Measurements from ENCODE around the gene SEC16B. TPM values are rescaled to one million over a fixed set of nuclear protein-coding genes. Genes with fewer than 3 reads are reported as not detected.

The SEC16B gene
- total RNA-seq, 1 donor: 3.3 TPM

DNA sequence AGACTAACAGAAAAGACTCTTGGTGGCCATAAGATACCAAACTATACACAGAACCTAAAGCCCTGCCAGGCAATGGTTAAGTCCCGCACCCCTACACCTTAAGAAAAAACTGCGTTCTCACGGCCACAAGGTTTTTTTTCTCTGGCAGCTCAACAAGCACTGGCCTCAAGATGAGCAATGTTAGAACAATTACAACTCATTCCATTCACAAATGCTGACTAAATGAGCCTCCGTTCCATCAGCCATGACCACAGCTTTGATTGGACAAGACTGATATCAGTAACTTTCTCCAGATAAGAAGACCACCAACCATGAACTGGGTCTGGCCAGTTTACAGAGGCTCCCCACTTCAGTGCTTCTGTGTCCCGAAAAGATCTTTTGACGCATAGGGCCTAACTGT lies 31.9 kb downstream of the SEC16B start:
- H3K27ac ChIP-seq (ENCODE audit: low read depth, low read length): peak overlapping the region; percentile 53
- no peaks in the 10 kb centered on the region for H3K79me2 ChIP-seq (ENCODE audit: insufficient read depth, low read length)
- H3K4me3 ChIP-seq (ENCODE audit: insufficient read depth, low read length): no peak overlapping the region
- H4K20me1 ChIP-seq (ENCODE audit: insufficient read depth, low read length): no peaks in the 10 kb centered on the region
- no peaks in the 10 kb centered on the region for H3K27me3 ChIP-seq (ENCODE audit: insufficient read depth, low read length)
- peak overlapping the region; percentile 32 for H3K4me2 ChIP-seq (ENCODE audit: insufficient read depth, low read length)
- TF ChIP-seq, protein P1, sequence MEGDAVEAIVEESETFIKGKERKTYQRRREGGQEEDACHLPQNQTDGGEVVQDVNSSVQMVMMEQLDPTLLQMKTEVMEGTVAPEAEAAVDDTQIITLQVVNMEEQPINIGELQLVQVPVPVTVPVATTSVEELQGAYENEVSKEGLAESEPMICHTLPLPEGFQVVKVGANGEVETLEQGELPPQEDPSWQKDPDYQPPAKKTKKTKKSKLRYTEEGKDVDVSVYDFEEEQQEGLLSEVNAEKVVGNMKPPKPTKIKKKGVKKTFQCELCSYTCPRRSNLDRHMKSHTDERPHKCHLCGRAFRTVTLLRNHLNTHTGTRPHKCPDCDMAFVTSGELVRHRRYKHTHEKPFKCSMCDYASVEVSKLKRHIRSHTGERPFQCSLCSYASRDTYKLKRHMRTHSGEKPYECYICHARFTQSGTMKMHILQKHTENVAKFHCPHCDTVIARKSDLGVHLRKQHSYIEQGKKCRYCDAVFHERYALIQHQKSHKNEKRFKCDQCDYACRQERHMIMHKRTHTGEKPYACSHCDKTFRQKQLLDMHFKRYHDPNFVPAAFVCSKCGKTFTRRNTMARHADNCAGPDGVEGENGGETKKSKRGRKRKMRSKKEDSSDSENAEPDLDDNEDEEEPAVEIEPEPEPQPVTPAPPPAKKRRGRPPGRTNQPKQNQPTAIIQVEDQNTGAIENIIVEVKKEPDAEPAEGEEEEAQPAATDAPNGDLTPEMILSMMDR (IDR thresholded peaks at IDR 0.05; ENCODE audit: extremely low read depth, low read depth, low read length): no peak
- H3K9me3 ChIP-seq (ENCODE audit: low read depth, low read length): no peaks in the 10 kb centered on the region
- no peak overlapping the region for H2AFZ ChIP-seq (ENCODE audit: low read length)
- H3K36me3 ChIP-seq (ENCODE audit: insufficient read depth, low read length): no peaks in the 10 kb centered on the region
- H3K4me1 ChIP-seq (ENCODE audit: insufficient read depth, low read length): peaks cover 11% of the 10 kb centered on the region
- peak; percentile 87 for DNase-seq (ENCODE audit: insufficient read length, low spot score, missing footprints)

DNA sequence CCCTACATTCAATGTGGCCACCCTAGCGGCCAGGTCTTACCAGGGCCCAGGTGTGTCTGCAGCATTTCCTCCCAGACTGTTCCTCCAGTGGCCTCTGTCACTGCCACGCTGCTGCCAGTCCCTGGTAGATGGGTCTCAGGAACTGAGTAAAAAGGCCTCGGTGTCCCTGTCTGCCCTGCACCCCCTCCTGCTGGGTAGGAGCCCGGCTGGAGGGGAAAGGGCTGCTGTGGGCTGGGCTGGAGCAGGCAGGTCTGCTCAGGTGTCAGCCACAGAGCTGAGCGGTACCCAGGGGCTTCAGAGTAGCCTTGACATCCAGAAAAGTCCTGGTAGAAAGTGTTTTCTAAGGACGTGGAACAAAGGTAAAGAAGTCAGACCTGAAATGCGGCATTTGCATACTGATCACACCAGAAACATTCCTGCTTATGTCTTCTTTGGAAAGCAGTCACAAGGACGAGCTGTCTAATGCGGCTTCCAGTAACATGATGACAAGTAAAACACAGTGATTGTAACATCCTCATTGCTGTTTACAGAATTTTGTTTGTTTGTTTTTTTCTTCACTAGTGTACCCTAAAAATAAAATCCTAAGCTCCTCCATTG lies 32.6 kb downstream of the SEC16B start:
- peak overlapping the region; percentile 32 for H3K4me2 ChIP-seq (ENCODE audit: insufficient read depth, low read length)
- H3K79me2 ChIP-seq (ENCODE audit: insufficient read depth, low read length): no peaks in the 10 kb centered on the region
- H2AFZ ChIP-seq (ENCODE audit: low read length): no peak overlapping the region
- no peak for DNase-seq (ENCODE audit: insufficient read length, low spot score, missing footprints)
- H3K27me3 ChIP-seq (ENCODE audit: insufficient read depth, low read length): no peaks in the 10 kb centered on the region
- no peaks in the 10 kb centered on the region for H3K36me3 ChIP-seq (ENCODE audit: insufficient read depth, low read length)
- no peak overlapping the region for H3K4me3 ChIP-seq (ENCODE audit: insufficient read depth, low read length)
- TF ChIP-seq, protein P1 (IDR thresholded peaks at IDR 0.05; ENCODE audit: extremely low read depth, low read depth, low read length): no peak
- no peaks in the 10 kb centered on the region for H4K20me1 ChIP-seq (ENCODE audit: insufficient read depth, low read length)
- H3K9me3 ChIP-seq (ENCODE audit: low read depth, low read length): no peaks in the 10 kb centered on the region
- peaks cover 11% of the 10 kb centered on the region for H3K4me1 ChIP-seq (ENCODE audit: insufficient read depth, low read length)
- H3K27ac ChIP-seq (ENCODE audit: low read depth, low read length): peak overlapping the region; percentile 53

DNA sequence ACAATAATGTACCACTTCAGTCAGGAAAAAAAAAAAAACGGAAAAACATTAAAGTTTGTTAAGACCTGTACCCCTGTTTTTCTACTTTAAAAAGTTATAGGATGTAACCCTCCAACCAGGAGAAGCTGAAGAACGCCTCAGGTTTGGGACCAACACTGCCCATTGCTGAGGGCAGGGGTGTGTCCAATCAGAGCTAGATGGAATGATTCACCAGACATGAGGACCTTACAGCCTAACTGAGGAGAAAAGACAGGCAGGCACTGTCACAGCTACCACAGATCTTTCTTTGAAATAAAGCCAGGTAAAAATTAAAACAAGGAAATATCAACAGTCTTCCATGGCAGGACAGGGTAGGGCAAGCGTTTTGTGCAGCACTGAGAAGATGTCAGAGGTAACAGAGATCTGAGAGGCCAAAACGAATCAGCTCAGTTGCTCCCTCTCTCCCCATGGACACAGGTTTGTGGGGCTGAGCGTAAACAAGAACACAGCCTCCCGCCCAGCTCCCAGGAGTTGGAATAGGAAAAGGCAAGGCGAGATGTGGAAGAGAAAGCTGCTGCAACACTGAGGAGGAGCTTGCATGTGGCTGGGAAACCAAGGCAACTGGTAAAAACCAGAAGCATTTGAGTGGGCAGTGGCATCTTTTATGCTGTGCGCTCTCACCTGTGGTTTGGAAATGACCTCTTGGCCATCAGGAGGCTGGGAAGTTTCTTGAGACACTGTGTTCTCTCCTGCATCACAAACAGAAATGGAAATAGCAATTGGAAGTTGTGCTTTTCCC lies 34.0 kb downstream of the SEC16B start:
- H3K79me2 ChIP-seq (ENCODE audit: insufficient read depth, low read length): no peaks in the 10 kb centered on the region
- H3K4me2 ChIP-seq (ENCODE audit: insufficient read depth, low read length): no peak overlapping the region
- no peaks in the 10 kb centered on the region for H3K36me3 ChIP-seq (ENCODE audit: insufficient read depth, low read length)
- DNase-seq (ENCODE audit: insufficient read length, low spot score, missing footprints): no peak
- peaks cover 11% of the 10 kb centered on the region for H3K4me1 ChIP-seq (ENCODE audit: insufficient read depth, low read length)
- H3K27ac ChIP-seq (ENCODE audit: low read depth, low read length): no peak overlapping the region
- no peaks in the 10 kb centered on the region for H4K20me1 ChIP-seq (ENCODE audit: insufficient read depth, low read length)
- TF ChIP-seq, protein P1 (IDR thresholded peaks at IDR 0.05; ENCODE audit: extremely low read depth, low read depth, low read length): no peak
- H2AFZ ChIP-seq (ENCODE audit: low read length): no peak overlapping the region
- no peaks in the 10 kb centered on the region for H3K9me3 ChIP-seq (ENCODE audit: low read depth, low read length)
- H3K27me3 ChIP-seq (ENCODE audit: insufficient read depth, low read length): no peaks in the 10 kb centered on the region
- H3K4me3 ChIP-seq (ENCODE audit: insufficient read depth, low read length): no peak overlapping the region

DNA sequence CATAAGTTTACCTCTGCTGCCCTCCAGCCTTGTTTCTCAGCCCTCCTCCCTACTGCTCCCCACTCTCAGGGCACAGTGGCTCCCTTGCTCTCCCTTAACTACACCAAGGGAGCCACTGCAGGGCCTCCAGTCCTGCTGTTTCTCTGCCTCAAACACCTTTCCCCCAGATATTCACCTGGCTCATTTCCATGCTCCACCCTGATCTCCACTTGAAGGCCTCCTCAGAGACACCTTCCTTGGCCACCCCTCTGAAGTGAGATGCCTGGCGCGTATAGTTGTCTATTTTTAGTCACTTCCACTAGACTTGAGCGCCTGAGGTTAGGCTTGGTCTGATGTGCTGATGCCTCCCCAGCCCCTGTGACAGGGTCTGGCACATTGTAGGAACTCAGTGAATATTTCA lies 34.9 kb downstream of the SEC16B start:
- no peak for DNase-seq (ENCODE audit: insufficient read length, low spot score, missing footprints)
- H3K4me2 ChIP-seq (ENCODE audit: insufficient read depth, low read length): no peak overlapping the region
- H3K27me3 ChIP-seq (ENCODE audit: insufficient read depth, low read length): no peaks in the 10 kb centered on the region
- no peak overlapping the region for H3K27ac ChIP-seq (ENCODE audit: low read depth, low read length)
- H3K36me3 ChIP-seq (ENCODE audit: insufficient read depth, low read length): peaks cover 2% of the 10 kb centered on the region
- H4K20me1 ChIP-seq (ENCODE audit: insufficient read depth, low read length): no peaks in the 10 kb centered on the region
- H3K79me2 ChIP-seq (ENCODE audit: insufficient read depth, low read length): no peaks in the 10 kb centered on the region
- H2AFZ ChIP-seq (ENCODE audit: low read length): no peak overlapping the region
- TF ChIP-seq, protein P1 (IDR thresholded peaks at IDR 0.05; ENCODE audit: extremely low read depth, low read depth, low read length): no peak
- H3K9me3 ChIP-seq (ENCODE audit: low read depth, low read length): no peaks in the 10 kb centered on the region
- no peak overlapping the region for H3K4me3 ChIP-seq (ENCODE audit: insufficient read depth, low read length)
- H3K4me1 ChIP-seq (ENCODE audit: insufficient read depth, low read length): peaks cover 11% of the 10 kb centered on the region

Data from osteoblast (primary cell).